CD4-positive, alpha-beta T cell (primary cell): ENCODE data around the gene PRSS56. TPM values are rescaled to one million over a fixed set of nuclear protein-coding genes. Genes with fewer than 3 reads are reported as not detected.

ENCODE experiments used
- ATAC-seq: fragments of 200-7000 bp; cut with Tn5 transposase; one replicate; pipeline ENCODE4 v1.10.0; 2022; ENCODE audit warnings: mild to moderate bottlenecking; ENCODE audit not compliant: poor library complexity
- CTCF ChIA-PET: fragments of 350-600 bp; sonication (Branson Sonifier 250); formaldehyde crosslinking; loops from one replicate; lab custom pipeline; 2021; ENCODE audit warnings: antibody characterized with exemption, inconsistent platforms; lab: Charles Lee
- POLR2A ChIA-PET: fragments of 350-600 bp; sonication (Branson Sonifier 250); formaldehyde crosslinking; loops from one replicate; lab custom pipeline; 2021; ENCODE audit warnings: antibody characterized with exemption, inconsistent platforms; lab: Charles Lee
- DNase-seq, 14 experiments: peaks; one replicate each; pipeline ENCODE4 v3.0.0-alpha.2; 2013 to 2020; ENCODE audit warnings: mixed read lengths in 2 of 14
- H3K27ac ChIP-seq, 2 donors: one replicate each; pipeline versions ENCODE4 v1.5.1 to v1.7.0; 2013; ENCODE audit warnings: low read length in 2 of 2, low read depth in 1 of 2, mild to moderate bottlenecking in 1 of 2
- H3K27me3 ChIP-seq, 2 experiments: 1 replicate in 1 of 2; 2 replicates in 1 of 2; pipeline versions ENCODE4 v1.6.1 to v1.7.0; 2013; ENCODE audit warnings: low read length in 2 of 2, control low read depth in 1 of 2, mild to moderate bottlenecking in 1 of 2, moderate library complexity in 1 of 2; ENCODE audit not compliant: insufficient read depth in 2 of 2, control insufficient read depth in 1 of 2
- H3K36me3 ChIP-seq: one replicate; pipeline ENCODE4 v1.6.1; 2013; ENCODE audit warnings: low read length, control low read depth; ENCODE audit not compliant: insufficient read depth
- H3K4me1 ChIP-seq: one replicate; pipeline ENCODE4 v1.6.1; 2013; ENCODE audit warnings: low read length, control low read depth; ENCODE audit not compliant: insufficient read depth
- H3K4me3 ChIP-seq: one replicate; pipeline ENCODE4 v1.5.1; 2013; ENCODE audit warnings: mild to moderate bottlenecking, low read length, moderate library complexity
- H3K9me3 ChIP-seq, 2 experiments: 1 replicate in 1 of 2; 2 replicates in 1 of 2; pipeline versions ENCODE4 v1.6.1 to v1.7.0; 2013; ENCODE audit warnings: low read length in 2 of 2, mild to moderate bottlenecking in 2 of 2, control low read depth in 1 of 2, moderate library complexity in 1 of 2; ENCODE audit not compliant: control insufficient read depth in 1 of 2, insufficient read depth in 1 of 2
- H3K27ac Mint-ChIP-seq: one replicate; pipeline ENCODE4 v1.8.0; 2020; ENCODE audit warnings: mixed read lengths
- H3K27me3 Mint-ChIP-seq: one replicate; pipeline ENCODE4 v1.8.0; 2021; ENCODE audit warnings: mixed read lengths
- H3K36me3 Mint-ChIP-seq: one replicate; pipeline ENCODE4 v1.8.0; 2021; ENCODE audit warnings: low read depth, mixed read lengths
- H3K4me1 Mint-ChIP-seq: one replicate; pipeline ENCODE4 v1.8.0; 2021; ENCODE audit warnings: low read depth, mixed read lengths
- H3K4me3 Mint-ChIP-seq: one replicate; pipeline ENCODE4 v1.8.0; 2020; ENCODE audit warnings: mild to moderate bottlenecking, mixed read lengths
- H3K9me3 Mint-ChIP-seq: one replicate; pipeline ENCODE4 v1.8.0; 2020; ENCODE audit warnings: mixed read lengths
- intact Hi-C, 2 experiments: fragments of 100-400 bp; cut with DNase I in 1 of 2; cut with micrococcal nuclease in 1 of 2; formaldehyde crosslinking; loops; one replicate each; pipeline versions ENCODE4 v1.15.1 to v1.9.0; 2023 to 2025; cut with DNase I, micrococcal nuclease
- total RNA-seq, 174 experiments: library from RNA in 2 of 174; stranded (reverse) in 2 of 174; gene quantifications; one replicate each; pipeline ENCODE4 v1.2.3 and lab custom pipeline; 2021 to 2026
- TF ChIP-seq, protein P1 (sequence below): fragments of 200-600 bp; IDR thresholded peaks from one replicate; pipeline ENCODE4 v1.8.0; 2022; ENCODE audit warnings: antibody characterized with exemption, mild to moderate bottlenecking

Gene PRSS56
- total RNA-seq, 2 experiments from 2014 or later = not detected

DNA sequence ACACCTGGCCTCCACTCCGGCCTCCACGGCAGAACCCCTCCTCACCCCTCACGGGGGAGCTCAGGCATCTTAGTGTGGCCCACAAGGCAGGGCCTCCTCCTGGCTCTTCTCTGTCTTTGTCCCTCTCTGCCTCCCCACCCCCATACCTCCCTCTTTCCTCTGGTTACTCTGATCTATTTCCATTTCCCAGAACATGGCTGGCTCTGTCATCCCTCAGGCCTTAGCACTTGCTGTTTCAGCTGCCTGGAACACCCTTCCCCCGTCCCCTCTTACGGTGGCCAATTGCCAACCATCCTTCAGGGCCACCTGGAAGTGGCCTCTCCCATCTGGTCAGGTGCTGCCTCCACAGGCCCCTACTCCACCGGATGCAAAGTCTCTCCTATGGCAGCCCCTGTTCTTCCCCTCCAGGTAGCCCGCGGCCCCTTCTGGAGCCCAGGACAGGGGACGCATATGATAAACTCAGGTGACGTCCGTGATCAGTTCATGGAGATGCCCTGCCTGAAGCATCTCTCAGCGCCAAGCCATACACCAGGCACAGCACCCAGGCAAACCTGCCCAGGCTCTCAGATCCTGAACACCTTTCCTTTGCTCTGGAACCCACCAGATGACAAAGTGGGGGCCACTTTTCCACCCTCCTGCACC is 28.9 kb upstream of the PRSS56 start:
- no peaks in the 10 kb centered on the region for H3K36me3 ChIP-seq
- Mint-ChIP-seq H3K4me1 (peaks cover 5% of the 10 kb centered on the region), H3K9me3 (no peaks in the 10 kb centered on the region), H3K27me3 (peaks cover 38% of the 10 kb centered on the region), H3K4me3 (no peak overlapping the region), H3K27ac (no peak overlapping the region), H3K36me3 (no peaks in the 10 kb centered on the region)
- DNase-seq (no peak), ATAC-seq (no peak)
- TF ChIP-seq, protein P1, sequence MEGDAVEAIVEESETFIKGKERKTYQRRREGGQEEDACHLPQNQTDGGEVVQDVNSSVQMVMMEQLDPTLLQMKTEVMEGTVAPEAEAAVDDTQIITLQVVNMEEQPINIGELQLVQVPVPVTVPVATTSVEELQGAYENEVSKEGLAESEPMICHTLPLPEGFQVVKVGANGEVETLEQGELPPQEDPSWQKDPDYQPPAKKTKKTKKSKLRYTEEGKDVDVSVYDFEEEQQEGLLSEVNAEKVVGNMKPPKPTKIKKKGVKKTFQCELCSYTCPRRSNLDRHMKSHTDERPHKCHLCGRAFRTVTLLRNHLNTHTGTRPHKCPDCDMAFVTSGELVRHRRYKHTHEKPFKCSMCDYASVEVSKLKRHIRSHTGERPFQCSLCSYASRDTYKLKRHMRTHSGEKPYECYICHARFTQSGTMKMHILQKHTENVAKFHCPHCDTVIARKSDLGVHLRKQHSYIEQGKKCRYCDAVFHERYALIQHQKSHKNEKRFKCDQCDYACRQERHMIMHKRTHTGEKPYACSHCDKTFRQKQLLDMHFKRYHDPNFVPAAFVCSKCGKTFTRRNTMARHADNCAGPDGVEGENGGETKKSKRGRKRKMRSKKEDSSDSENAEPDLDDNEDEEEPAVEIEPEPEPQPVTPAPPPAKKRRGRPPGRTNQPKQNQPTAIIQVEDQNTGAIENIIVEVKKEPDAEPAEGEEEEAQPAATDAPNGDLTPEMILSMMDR = no peak
- ChIA-PET POLR2A (no interaction called here), CTCF (no interaction called here)
- intact Hi-C loops = no loop called here
- H3K9me3 ChIP-seq = peaks cover 0 to 5% of the 10 kb centered on the region in 2 experiments
- H3K27ac ChIP-seq = no peak overlapping the region
- H3K27me3 ChIP-seq = peaks cover 16 to 21% of the 10 kb centered on the region in 2 experiments
- no peak overlapping the region for H3K4me3 ChIP-seq
- peaks cover 5% of the 10 kb centered on the region for H3K4me1 ChIP-seq

DNA sequence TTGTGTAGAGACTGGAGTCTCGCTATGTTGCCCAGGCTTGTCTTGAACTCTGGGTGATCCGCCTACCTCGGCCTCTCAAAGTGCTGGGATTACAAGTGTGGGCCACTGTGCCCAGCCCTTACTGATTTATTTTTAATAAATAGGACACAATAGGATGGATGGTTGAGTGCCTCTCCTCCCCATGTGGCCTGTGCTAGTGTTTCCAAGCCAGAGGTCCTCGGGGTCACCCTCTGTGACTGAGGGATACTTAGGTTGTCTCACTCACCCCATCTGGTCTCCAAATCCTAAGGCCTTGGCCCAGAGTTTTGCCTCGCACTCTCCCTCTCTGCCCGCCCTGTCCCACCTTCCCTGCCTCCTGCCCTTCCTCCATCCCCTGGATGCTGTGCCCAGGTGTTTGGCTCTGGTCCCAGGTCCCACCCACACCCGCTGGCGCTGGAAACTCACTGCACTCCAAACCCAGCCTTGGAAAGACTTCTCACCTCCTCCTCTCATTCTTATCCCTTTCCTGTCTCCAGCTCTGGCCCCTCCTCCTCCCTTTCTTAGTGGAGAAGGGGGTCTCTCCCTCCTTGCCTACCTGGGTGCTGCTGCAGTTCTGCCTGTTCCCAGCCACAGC is 27.8 kb upstream of the PRSS56 start:
- intact Hi-C loops = no loop called here
- Mint-ChIP-seq H3K4me1 (peaks cover 5% of the 10 kb centered on the region), H3K4me3 (no peak overlapping the region), H3K9me3 (no peaks in the 10 kb centered on the region), H3K27me3 (peaks cover 38% of the 10 kb centered on the region), H3K36me3 (no peaks in the 10 kb centered on the region), H3K27ac (no peak overlapping the region)
- no peak for ATAC-seq
- DNase-seq = no peak
- TF ChIP-seq, protein P1 = no peak
- H3K36me3 ChIP-seq = no peaks in the 10 kb centered on the region
- H3K9me3 ChIP-seq = peaks cover 0 to 5% of the 10 kb centered on the region in 2 experiments
- no peak overlapping the region for H3K4me3 ChIP-seq
- no peak overlapping the region for H3K27ac ChIP-seq
- ChIA-PET CTCF (no interaction called here), POLR2A (no interaction called here)
- H3K4me1 ChIP-seq = no peaks in the 10 kb centered on the region
- peaks cover 11 to 12% of the 10 kb centered on the region in 2 experiments for H3K27me3 ChIP-seq

DNA sequence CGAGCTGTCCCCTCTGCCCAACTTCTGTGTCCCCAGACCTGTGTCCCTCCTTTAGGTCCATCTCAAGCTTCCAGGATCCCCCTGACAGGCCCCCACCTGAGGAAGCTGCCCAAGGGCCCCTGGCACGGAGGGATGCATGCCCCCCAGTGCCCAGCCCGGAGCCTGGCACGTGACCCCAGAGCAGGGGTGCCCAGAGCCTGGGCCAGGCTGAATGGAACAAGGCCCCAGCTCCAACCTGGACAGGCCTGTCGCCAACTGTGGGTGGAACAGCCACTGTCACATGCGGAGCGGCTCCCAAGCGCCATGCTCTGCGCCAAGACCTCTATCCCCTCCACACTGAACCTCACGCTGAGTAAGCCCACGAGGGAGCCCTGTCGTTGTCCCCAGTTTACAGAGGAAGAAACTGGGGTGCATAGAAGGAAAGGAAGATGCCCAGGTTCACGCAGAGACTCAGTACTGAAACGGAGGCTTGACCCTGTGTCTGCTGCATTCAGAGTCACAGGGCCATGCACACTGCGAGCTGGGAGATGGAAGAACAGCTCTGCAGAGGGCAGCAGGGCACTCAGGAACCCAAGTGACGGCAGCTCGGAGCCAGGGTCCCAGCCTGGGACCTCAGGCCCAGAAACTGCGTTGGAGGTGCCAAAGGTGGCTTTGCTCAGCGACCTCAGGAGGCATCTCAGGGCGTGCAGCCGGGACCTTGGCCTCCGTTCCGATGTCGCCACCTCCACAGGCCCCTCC is 27.1 kb upstream of the PRSS56 start:
- H3K27ac ChIP-seq = no peak overlapping the region
- H3K27me3 Mint-ChIP-seq = peaks cover 36% of the 10 kb centered on the region
- TF ChIP-seq, protein P1 = no peak
- CTCF ChIA-PET = no interaction called here
- H3K4me1 Mint-ChIP-seq = peaks cover 5% of the 10 kb centered on the region
- no peak for ATAC-seq
- H3K27me3 ChIP-seq = peaks cover 7 to 9% of the 10 kb centered on the region in 2 experiments
- POLR2A ChIA-PET = no interaction called here
- H3K9me3 ChIP-seq = peaks cover 0 to 5% of the 10 kb centered on the region in 2 experiments
- H3K4me3 Mint-ChIP-seq = no peak overlapping the region
- no peak overlapping the region for H3K4me3 ChIP-seq
- no peak overlapping the region for H3K27ac Mint-ChIP-seq
- no peaks in the 10 kb centered on the region for H3K9me3 Mint-ChIP-seq
- no peaks in the 10 kb centered on the region for H3K36me3 Mint-ChIP-seq
- no peak for DNase-seq
- H3K4me1 ChIP-seq = no peaks in the 10 kb centered on the region
- no peaks in the 10 kb centered on the region for H3K36me3 ChIP-seq
- intact Hi-C loops = no loop called here
